SK-N-SH (cell line): ENCODE data around the gene CDKAL1.

Source experiments
- TAF1 ChIP-seq: IDR thresholded peaks from 2 replicates; pipeline ENCODE4 v1.6.1; 2012; ENCODE audit warnings: low read depth, mild to moderate bottlenecking, low read length, moderate library complexity, borderline replicate concordance
- TF ChIP-seq, protein P1 (sequence below): fragments of 200-600 bp; sonication (generic); IDR thresholded peaks from 2 replicates; pipeline ENCODE4 v1.6.1; 2017; ENCODE audit warnings: antibody characterized with exemption, mild to moderate bottlenecking, moderate library complexity

DNA sequence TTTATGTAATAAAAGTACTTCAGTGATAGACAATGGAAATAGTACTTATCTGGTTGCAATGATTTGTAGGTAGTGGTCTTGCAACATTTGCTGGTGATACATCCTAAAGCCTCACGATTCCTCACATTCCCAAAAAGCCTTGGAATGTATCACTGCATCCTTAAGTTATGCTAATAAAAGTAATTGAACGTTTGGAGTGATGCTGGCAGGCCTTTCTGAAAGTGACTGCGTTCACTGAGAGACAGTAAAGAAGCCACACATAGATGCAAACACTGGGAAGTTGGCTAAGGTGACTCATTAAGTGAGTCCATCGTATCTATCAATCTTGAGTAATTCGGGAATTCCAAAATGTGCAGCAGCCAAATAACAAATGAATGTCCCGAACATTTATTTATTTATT lies 615.2 kb downstream of the CDKAL1 start:
- TF ChIP-seq, protein P1, sequence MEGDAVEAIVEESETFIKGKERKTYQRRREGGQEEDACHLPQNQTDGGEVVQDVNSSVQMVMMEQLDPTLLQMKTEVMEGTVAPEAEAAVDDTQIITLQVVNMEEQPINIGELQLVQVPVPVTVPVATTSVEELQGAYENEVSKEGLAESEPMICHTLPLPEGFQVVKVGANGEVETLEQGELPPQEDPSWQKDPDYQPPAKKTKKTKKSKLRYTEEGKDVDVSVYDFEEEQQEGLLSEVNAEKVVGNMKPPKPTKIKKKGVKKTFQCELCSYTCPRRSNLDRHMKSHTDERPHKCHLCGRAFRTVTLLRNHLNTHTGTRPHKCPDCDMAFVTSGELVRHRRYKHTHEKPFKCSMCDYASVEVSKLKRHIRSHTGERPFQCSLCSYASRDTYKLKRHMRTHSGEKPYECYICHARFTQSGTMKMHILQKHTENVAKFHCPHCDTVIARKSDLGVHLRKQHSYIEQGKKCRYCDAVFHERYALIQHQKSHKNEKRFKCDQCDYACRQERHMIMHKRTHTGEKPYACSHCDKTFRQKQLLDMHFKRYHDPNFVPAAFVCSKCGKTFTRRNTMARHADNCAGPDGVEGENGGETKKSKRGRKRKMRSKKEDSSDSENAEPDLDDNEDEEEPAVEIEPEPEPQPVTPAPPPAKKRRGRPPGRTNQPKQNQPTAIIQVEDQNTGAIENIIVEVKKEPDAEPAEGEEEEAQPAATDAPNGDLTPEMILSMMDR = no peak
- no peak for TF ChIP-seq TAF1
